Amygdala (tissue), 56 donors: ENCODE measurements around the gene FAM228B.

Source experiments
- DNase-seq, 56 donors: peaks; one replicate each; lab custom pipeline; 2025; lab: John Stamatoyannopoulos, UW

Gene FAM228B

DNA sequence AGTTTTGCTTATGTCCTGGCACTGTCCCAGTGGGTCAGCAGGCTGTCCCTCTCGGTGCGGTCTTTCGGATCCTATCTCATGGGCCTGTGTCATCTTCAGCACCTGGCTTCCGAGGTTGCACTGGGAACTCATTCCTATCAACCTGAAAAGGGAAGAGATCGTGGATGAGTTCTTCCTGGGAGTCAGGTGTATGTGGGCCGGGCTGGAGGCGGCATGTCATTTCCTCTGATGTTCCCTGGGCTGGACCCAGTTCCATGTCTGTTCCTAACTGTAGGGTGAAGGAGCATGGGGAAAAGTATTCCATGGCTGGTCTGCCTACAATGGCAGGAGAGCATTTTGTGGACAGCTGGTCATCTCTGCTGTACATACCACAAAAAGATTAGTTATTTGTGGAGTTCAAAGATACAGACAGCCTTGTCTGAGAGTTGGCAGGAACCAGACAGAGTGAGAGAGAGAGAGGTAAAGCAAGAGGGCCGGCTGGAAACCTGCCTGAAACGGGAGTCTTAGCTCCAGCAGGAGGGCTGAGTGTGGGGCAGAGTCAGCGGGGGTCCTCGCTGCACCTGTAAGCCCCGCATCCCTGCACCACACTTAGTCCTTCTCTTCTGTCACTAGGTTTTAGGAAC is 76.8 kb downstream of the FAM228B start:
- DNase-seq = no peak

DNA sequence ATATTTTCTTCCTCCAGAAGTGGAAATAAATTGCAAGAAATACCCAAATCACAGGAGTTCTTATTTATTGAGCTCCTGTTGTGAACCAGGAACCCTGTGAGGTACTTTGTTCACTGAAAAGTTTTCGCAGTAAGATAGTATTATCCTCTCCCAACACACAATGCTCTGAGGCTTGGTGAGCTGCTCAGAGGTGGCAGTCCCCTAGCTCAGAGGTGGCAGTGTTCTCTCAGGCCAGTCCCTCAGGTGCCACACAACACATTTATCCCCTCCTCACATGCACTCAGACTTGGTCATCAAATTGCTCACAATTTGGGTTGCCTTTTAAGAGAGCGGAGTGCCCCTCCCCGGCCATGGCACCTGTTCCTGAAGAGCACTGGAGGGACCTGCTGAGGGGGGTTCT is 77.5 kb downstream of the FAM228B start:
- DNase-seq = no peak

DNA sequence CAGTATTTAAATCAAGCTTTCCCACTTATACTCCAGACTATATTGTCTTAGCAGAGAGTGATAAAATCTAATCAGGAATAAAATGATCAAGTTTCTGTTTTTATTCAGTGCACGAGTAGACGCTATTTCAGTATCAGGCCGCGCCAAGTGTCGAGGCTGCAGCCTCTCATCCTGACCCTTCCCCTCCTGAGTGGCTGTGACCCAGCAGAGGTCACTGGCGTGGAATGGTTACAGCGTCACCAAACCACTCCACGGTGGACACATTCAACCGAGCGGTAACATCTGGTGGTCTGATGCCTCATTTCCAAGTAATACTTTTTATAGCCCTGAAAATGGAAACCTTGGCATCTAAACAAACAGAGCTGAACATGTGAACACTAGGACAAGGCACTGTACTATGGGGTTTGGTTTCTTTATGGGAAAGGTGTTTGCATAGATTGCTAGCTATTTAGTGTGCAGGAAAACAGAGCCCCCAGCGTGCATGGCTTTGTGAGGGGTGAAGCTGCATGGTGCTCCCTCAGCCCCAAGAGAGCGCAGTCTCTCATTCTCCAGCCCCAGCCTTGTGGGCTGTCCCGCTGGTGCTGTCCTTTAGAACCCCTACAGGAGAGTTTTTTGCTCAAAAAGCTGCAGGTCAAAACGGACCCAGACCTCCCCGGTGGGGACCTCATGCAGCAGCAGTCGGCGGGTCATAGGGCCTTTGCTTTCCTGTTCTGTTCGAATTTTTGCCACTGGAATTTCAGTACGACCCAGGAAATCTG is 79.9 kb downstream of the FAM228B start:
- DNase-seq = no peak

DNA sequence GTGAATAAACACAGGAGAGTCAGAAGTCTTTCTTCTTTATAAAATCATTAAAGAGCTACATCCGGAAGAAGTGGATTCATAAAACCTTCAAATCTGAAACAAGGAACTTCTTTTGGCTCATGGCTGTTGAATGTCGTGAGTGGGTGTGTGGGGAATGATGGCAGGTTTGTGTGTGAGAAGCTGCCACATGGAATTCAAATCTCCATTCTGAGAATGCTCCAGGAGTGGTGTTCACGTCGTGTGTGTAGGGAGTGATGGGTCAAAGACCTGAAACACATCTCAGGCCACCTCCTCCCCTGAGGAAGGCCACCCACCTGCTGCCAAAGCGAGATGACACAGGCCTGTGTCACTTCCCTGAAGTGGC is 80.5 kb downstream of the FAM228B start:
- DNase-seq = no peak

DNA sequence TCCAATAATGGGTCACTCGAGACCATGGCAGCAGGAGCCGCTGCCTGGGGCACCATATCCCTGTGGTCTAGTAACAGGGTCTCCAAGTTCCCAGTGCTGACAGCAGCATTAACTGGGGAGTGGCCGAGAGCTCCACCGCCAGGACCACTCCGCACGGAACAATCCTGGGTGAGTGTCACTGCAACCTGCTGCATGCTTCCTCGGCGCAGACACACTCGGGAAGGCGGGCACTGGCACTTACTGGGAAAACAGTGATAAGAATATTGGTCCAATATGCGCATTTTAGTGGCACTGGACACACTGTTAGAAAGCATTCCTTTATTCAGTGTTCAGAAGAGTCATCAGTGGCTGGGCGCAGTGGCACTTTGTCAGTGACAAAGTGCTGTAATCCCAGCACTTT is 81.2 kb downstream of the FAM228B start:
- DNase-seq = no peak

DNA sequence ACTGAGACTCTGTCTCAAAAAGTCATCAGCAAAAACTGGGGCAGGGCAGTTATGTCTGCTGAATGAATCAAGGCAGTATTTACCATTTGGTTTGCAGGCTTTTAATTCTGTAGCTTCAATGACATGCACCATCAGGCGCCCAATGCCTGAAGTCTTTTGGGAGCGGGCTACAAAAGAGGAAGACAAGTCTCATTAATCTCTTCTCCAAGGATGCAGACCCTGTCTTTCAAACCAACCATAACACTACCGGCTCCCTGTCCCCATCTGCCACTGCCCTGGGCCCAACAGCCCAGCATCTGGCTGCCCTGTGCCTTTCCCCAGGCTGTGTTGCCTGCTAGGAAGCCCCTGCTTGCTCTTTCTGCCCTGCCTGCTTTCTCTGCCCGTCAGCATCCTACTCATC is 81.9 kb downstream of the FAM228B start:
- DNase-seq = no peak

DNA sequence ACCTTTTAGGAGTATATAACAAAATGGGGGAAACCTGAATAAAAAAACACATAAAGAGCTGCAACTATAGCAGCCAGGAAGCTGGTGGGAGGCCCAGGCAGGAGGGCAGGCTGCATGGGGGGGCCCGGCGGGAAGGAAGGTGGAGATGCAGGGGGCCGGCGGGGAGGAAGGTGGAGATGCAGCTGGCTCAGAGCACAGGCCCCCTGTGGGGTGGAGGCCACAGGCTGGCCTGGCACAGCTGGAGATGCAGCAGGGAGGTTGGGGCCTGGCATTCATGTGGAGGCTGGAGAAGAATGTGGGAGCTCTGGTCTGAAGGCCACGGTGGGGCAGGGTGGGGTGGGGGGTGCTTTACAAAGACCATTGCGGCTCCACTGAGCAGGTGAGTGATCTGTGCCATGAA is 83.0 kb downstream of the FAM228B start:
- DNase-seq = no peak

DNA sequence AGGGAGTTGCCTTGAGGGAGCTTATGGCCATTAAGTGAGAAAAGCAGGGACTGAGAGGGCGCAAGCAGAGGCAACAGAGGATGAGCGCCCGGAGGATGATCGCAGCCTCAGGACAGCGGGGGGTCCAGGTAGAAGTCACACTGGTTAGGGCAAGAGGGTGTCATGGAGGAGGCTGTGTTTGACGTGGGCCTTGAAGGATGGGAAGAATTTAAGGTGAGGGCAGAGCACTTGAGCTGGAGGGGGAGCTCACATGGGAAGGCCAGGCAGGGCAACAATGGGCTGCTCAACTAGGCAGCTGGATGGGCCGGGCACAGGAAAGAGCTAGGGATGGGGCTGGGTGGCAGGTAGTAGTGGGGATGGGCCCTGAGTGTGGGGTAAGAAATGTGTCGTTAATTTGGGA is 83.4 kb downstream of the FAM228B start:
- no peak for DNase-seq

DNA sequence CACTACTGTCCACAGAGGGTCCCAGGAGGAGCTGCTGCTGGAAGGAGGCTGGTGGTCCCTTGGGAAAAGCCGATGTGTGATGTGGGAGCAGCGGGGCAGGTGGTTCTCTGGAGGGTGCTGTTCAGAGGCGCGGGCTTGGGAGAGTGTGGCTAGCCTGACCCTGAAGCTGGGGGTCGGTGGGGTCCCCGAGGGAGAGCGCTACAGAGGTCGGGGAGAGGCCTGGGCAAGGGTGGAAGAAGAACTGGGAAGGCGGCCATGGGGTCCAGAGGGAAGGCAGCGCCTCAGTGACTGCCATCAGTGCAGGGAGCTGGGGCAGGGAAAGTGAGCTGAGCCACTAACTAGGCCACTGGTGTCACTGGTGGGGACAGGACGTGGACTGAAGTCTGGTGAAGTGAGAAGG is 84.1 kb downstream of the FAM228B start:
- no peak for DNase-seq

DNA sequence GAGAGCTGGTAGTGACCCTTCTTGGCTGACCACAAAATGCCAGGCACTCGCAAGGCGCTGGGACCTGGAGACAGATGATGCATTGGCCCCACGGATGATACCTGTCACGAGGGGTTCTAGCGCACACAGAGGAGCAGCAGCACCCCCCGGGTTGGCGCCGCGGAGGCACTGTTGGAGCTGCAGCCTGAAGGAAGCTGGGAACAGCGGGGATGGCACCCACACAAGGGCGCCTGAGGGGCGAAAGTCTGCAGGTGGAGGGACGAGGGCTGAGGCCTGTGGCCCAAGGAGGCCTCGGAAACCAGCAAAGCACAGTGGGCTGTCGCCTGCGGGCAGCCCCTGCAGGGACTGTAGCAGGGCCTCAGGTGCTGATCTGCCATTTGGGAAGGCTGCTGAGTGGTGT is 85.2 kb downstream of the FAM228B start:
- DNase-seq = no peak

DNA sequence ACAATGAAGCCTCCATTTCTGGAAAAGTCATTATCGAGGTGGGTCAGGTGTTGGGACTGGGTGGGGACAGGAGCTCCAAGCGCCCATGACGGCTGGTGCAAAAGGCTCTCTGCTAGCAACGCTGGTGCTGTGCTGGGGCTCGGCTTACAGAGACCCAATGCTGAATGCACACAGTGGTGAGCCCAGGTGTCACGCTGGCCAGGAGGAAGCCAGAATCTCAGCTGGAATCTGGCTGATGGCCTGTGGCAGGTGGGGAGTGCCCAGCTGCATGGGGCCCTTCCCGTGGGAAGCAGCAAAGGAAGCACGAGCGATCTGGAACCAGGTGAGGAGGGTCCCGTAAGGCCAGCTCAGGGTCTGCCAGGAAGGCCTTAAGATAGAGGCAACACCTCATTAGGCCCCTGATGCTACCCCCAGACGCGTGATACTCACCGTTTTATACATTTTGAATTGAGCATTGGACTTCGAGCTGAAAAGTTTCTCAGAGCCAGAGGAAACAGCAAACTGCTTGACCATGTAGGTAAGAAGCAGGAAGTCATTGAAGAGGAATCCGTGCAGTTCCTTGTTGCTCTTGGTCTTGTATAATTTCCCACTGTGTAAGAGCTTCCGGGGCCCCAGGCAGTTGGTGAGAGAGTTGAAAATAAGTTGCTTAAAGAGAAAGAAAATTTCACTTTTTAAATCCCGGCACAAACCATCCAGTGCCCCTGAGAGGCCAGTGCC is 86.3 kb downstream of the FAM228B start:
- no peak for DNase-seq

DNA sequence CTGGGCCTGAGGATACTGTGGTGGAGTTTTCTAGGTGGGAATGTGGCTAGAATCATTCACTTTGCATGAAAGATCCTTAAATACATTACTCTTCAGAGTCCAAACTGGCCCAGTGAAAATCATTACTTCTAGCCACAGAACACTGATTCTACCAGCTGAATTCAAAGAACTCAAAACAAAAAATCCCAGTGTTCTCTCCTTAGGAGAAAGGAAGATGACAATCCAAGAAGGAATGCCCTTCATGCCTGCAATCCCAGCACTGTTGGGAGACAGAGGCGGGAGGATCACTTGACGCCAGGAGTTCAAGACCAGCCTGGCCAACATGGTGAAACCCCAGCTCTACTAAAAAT is 86.8 kb downstream of the FAM228B start:
- DNase-seq = no peak

DNA sequence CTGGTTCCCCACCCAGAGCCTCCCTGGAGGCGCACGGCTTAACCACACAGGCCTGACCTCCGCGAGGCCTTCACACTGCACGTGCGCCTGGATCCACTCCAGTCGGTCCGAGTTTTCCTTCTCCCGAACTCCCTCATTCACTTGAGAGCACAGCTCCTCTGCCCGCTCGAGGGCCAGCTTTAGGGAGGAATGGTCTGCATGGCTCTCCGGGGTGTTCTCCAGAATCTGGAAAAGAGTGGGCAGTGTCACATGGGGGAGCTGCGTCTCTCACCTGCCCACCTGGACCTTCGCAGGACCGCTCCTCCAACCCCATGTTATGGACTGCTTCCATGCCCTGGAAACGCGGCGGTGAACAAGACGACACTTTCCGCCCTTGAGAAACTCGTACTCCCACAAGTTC is 87.5 kb downstream of the FAM228B start:
- DNase-seq = no peak

DNA sequence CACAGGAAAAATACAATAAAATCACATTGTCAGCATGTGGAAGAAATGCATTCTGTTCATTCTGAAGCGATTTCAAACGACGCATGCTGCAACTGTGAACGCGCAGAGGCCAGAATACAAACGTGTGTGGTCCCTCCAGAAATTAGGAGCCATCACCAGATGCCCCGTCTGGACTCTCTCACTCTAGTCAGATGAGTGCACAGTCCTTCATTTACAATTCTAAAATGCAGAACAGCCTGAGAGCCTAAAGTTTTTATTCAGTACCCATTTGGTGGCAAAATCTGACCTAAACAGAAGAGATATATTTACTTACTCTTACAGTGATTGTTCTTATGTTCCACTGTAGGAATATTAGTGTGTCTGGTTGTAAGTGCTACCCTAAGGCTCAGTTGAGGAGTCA is 88.1 kb downstream of the FAM228B start:
- no peak for DNase-seq

DNA sequence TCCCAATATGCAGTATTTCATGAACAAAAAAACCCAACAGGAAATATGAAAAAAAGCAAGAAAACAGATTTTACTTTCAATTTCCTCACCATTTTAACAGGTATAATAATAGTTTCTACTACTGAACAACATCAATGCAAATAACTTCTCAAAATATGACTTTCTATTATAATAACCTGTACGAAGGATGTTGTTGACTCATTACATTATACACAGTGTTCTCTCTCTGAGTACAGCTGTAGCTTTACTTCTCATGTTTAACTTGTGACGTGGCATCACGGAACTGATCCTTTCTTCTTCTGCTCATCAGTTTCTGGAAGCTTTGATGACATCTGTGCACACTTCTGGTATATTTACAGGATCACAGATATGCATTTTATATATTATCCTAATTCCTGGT is 91.6 kb downstream of the FAM228B start:
- DNase-seq = no peak
